ENCODE data around the gene MYL12B. TPM values are rescaled to one million over a fixed set of nuclear protein-coding genes. Genes with fewer than 3 reads are reported as not detected.

The MYL12B gene
- total RNA-seq, 4 donors from 2014 or later, result 246 to 511 (median 369) TPM

DNA sequence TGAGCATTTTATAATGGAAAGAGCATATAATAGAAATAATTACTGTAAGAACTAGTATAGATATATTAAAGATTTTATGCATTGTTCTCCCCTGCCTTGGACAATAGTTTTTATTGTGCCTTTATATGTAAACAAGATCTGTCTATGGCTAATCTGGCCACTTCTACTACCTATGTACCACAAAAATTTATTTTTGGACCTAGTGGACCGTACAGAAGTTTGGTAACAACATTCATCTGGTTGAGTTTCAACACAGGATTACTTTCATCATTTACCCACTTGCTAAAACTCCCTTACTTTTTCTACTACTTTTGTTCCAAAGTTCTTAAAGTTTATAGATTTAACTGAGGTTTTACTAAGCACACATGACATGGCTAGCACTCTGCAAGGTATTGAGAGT is 28.9 kb upstream of the MYL12B start:
- peak overlapping the region in 2 of 4 donors; percentile 37 to 42 for H3K27ac ChIP-seq
- TF ChIP-seq CTCF (IDR thresholded peaks at IDR 0.05) (no peak), POLR2A (IDR thresholded peaks at IDR 0.05) (no peak)
- DNase-seq, result no peak

DNA sequence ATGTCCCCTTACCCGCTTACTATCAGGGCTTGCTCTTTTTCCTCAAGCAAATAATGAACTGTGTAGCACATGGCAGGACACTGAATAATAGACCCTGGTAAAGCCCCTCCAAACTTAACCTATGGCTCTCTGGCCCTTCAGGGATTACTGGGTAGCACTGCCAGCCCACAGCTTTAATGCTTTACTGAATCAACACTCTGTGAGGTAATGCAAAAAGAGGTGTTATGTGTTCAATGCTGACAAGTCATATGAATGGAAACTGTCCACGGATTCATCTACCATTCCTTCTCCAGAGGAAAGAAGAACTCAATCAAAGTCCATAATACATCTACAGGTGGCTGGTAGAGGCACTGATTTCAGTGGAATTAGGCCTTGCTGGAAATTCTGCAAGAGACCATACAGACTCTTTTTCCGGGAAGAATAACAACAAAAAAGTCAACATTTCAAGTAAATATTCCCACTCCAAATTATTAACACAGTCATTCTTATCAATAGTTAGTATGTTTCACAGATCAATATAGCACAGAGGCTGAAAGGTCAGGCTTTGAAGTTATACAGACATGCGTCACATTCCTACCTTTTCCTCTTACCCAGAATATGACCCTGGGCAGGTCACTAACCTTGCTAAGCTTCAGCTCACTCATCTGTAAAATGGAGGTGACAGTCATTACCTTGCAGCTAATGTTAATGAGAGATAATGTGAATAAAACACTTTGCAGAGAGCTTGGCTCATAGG is 28.3 kb upstream of the MYL12B start:
- no peak for DNase-seq
- H3K36me3 ChIP-seq, result no peaks in the 10 kb centered on the region
- TF ChIP-seq POLR2A (IDR thresholded peaks at IDR 0.05) (no peak), CTCF (IDR thresholded peaks at IDR 0.05) (no peak)
- H3K27me3 ChIP-seq, result no peaks in the 10 kb centered on the region
- H3K4me3 ChIP-seq, result no peak overlapping the region
- no peaks in the 10 kb centered on the region for H3K4me1 ChIP-seq
- H3K9me3 ChIP-seq, result no peaks in the 10 kb centered on the region
- H3K27ac ChIP-seq, result peak overlapping the region in 2 of 4 donors; percentile 37 to 42

More for the DNA sequence above, 28.9 kb upstream of the MYL12B start:
- H3K4me3 ChIP-seq, result no peak overlapping the region
- H3K36me3 ChIP-seq, result no peaks in the 10 kb centered on the region
- no peaks in the 10 kb centered on the region for H3K9me3 ChIP-seq
- no peaks in the 10 kb centered on the region for H3K27me3 ChIP-seq
- H3K4me1 ChIP-seq, result no peaks in the 10 kb centered on the region

DNA sequence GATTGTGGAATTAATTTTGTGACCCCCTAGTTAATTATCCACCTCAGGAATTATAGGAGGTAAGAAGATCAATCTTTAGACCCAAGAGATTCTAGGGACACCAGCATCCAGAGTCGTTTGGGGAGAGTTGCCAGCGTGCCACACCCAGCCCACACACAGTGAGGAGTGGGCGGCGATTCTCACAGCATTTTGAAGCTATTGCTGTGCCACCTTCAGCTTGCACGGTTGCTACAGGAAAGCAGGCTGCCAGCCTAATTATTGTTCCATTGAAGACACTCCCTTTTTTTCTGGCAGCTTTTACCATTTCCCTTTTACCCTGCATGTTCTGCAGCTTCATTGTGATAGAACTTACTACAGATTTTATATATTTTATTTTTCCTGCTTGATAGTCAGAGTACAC is 27.5 kb upstream of the MYL12B start:
- no peak for DNase-seq
- no peak overlapping the region for H3K27ac ChIP-seq
- no peaks in the 10 kb centered on the region for H3K9me3 ChIP-seq
- TF ChIP-seq CTCF (IDR thresholded peaks at IDR 0.05) (no peak), POLR2A (IDR thresholded peaks at IDR 0.05) (no peak)
- no peaks in the 10 kb centered on the region for H3K4me1 ChIP-seq
- H3K27me3 ChIP-seq, result no peaks in the 10 kb centered on the region
- H3K4me3 ChIP-seq, result no peak overlapping the region
- H3K36me3 ChIP-seq, result no peaks in the 10 kb centered on the region

- Histone ChIP-seq H3K27ac (no peak overlapping the region), H3K36me3 (no peaks in the 10 kb centered on the region), H3K4me1 (no peaks in the 10 kb centered on the region), H3K27me3 (no peaks in the 10 kb centered on the region), H3K4me3 (no peak overlapping the region), H3K9me3 (no peaks in the 10 kb centered on the region)
- DNase-seq, result no peak
- TF ChIP-seq CTCF (IDR thresholded peaks at IDR 0.05) (no peak), POLR2A (IDR thresholded peaks at IDR 0.05) (no peak)
Measured at GRCh38 chr18:3235846-3236245, 26.1 kb upstream of the MYL12B start.

- no peak for DNase-seq
- Histone ChIP-seq H3K27me3 (no peaks in the 10 kb centered on the region), H3K36me3 (no peaks in the 10 kb centered on the region), H3K4me3 (no peak overlapping the region), H3K4me1 (no peaks in the 10 kb centered on the region), H3K27ac (no peak overlapping the region), H3K9me3 (peaks cover 0 to 4% (median 2%) of the 10 kb centered on the region in 4 donors)
- no peak for TF ChIP-seq CTCF (IDR thresholded peaks at IDR 0.05)
Measured at GRCh38 chr18:3236470-3236869, 25.5 kb upstream of the MYL12B start.
